Fibroblast of the aortic adventitia (primary cell): Measurements from ENCODE around the gene NARF. TPM values are rescaled to one million over a fixed set of nuclear protein-coding genes. Genes with fewer than 3 reads are reported as not detected.

ENCODE experiments used
- DNase-seq: peaks from one replicate; pipeline ENCODE4 v3.0.0-alpha.2; 2010; ENCODE audit warnings: low read depth
- H3K4me3 ChIP-seq: 2 replicates; pipeline ENCODE4 v1.5.1; 2011; ENCODE audit warnings: low read depth, mild to moderate bottlenecking, control low read depth, low read length, moderate library complexity
- CTCF ChIP-seq: IDR thresholded peaks from 2 replicates; pipeline ENCODE4 v1.5.1; 2011; ENCODE audit warnings: mild to moderate bottlenecking, low read length, control low read depth, inconsistent platforms; ENCODE audit not compliant: insufficient read depth
- total RNA-seq: library from RNA; depleted of rRNA; stranded (reverse); fragments of >200 nt; gene quantifications from 2 replicates; pipeline ENCODE4 v1.2.3, GENCODE V29; 2012; ENCODE audit warnings: low replicate concordance

The NARF gene
- total RNA-seq, 1 donor: 35.0 TPM

- peak; percentile 23 for DNase-seq
- no peak overlapping the region for H3K4me3 ChIP-seq
- no peak for TF ChIP-seq CTCF
Observed at GRCh38 chr17:82443465-82444283, 14.9 kb upstream of the NARF start.

DNA sequence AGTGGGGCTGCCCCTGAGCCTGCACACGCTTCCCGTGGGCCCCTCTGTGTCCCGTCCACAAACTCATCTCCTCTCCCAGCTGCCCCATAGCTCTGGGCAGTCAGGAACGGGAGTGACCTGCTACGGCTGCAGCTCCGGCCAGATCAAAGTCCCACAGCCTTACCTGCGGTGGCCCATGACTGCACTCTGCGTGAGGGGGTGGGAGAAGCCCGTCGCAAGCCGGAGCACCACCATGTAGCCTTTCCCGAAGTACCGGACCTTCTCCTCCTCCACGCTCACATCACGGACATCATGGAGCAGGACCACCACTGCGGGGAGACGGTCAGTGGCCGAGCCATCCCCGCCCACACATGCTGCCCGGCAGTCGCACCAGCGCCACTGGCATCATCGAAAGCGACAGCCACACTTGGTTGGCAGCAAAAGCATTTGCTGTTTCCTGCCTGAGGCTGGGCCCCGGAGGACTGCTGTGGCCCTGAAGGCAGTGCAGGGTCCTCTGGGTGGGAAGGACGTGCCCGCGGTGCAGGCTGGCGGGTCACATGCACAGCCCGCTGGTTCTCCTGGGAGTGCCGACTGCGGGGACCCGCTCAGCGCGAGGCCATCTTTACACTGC, 14.2 kb upstream of the NARF start:
- DNase-seq: no peak
- TF ChIP-seq CTCF: no peak

GRCh38 chr17:82444941-82445521, 13.5 kb upstream of the NARF start:
- DNase-seq: no peak
- H3K4me3 ChIP-seq: no peak overlapping the region
- TF ChIP-seq CTCF: no peak

More for the DNA sequence above, 14.2 kb upstream of the NARF start:
- H3K4me3 ChIP-seq: no peak overlapping the region

GRCh38 chr17:82445542-82445941, 13.0 kb upstream of the NARF start:
- no peak for TF ChIP-seq CTCF
- no peak overlapping the region for H3K4me3 ChIP-seq
- no peak for DNase-seq

DNA sequence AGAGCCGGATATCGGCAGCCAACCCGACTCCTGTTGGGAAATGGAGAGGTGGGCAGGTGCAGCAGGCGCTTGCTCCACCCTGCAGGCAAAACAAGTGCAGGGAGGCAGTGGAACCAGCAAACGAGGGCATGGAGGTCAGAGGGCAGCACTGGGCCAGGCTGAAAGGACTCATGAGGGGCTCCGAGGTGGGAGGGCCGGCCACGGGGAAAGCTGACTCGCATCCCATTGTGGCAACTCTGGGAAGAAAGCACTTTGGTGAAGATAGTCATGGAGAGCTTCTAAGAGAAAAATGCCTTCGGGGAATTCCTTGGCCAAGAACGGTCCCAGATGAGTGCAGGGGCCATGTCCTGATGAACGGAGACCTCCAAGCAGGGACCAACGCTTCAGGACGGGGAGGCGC, 12.4 kb upstream of the NARF start:
- no peak for DNase-seq
- no peak for TF ChIP-seq CTCF
- no peak overlapping the region for H3K4me3 ChIP-seq

GRCh38 chr17:82446649-82447048, 11.9 kb upstream of the NARF start:
- DNase-seq: no peak

More at GRCh38 chr17:82446649-82447048, 11.9 kb upstream of the NARF start:
- TF ChIP-seq CTCF: no peak
- H3K4me3 ChIP-seq: no peak overlapping the region
